OCI-LY7 (cell line): ENCODE results near the gene PRDM5.

Experiments
- CTCF ChIP-seq: fragments of 200-600 bp; sonication (generic); conservative IDR thresholded peaks from 2 replicates; pipeline ENCODE4 v1.5.1; 2014; ENCODE audit warnings: mild to moderate bottlenecking, antibody characterized with exemption, low read length, moderate library complexity, mixed read lengths
- EZH2phosphoT487 ChIP-seq: fragments of 200-600 bp; sonication (generic); IDR thresholded peaks from 2 replicates; pipeline ENCODE4 v1.6.1; 2018; ENCODE audit warnings: low read depth, borderline replicate concordance, mild to moderate bottlenecking, mixed run types, antibody characterized with exemption, low read length, moderate library complexity, mixed read lengths

GRCh38 chr4:120918092-120918491, 4.4 kb downstream of the PRDM5 start:
- TF ChIP-seq CTCF: no peak
- TF ChIP-seq EZH2phosphoT487: no peak
